Stimulated activated CD4-positive, alpha-beta T cell treated with anti-CD3 and anti-CD28 coated beads, Interleukin-12 subunit alpha, Interleukin-12 subunit beta, amount 100 ng/mL, for 4 hours (primary cell): ENCODE data around the gene MICAL3.
"Not testable (repeated sequence)": the region's sequence is repeated elsewhere in the genome, so short reads cannot be mapped to it uniquely, and the experiment has no call there.

Experiments
- DNase-seq: peaks from one replicate; pipeline ENCODE4 v3.0.0-alpha.2; 2020

MICAL3 gene

GRCh38 chr22:18058371-18059093 lies 34.2 kb upstream of the MICAL3 start:
- no peak for DNase-seq

GRCh38 chr22:18057568-18058209 lies 33.3 kb upstream of the MICAL3 start:
- no peak for DNase-seq

GRCh38 chr22:18056807-18057474 lies 32.6 kb upstream of the MICAL3 start:
- DNase-seq: no peak

GRCh38 chr22:18056161-18056666 lies 31.9 kb upstream of the MICAL3 start:
- no peak for DNase-seq

- no peak for DNase-seq
Measured at GRCh38 chr22:18055619-18056160, 31.3 kb upstream of the MICAL3 start.

GRCh38 chr22:18053216-18053946 lies 29.0 kb upstream of the MICAL3 start:
- not testable (repeated sequence) for DNase-seq

GRCh38 chr22:18051113-18051512 lies 26.8 kb upstream of the MICAL3 start:
- DNase-seq: not testable (repeated sequence)

GRCh38 chr22:18050065-18050464 lies 25.7 kb upstream of the MICAL3 start:
- no peak for DNase-seq

GRCh38 chr22:18048441-18048898 lies 24.1 kb upstream of the MICAL3 start:
- no peak for DNase-seq

GRCh38 chr22:18048041-18048440 lies 23.7 kb upstream of the MICAL3 start:
- DNase-seq: no peak

- no peak for DNase-seq
Measured at GRCh38 chr22:18045794-18046193, 21.4 kb upstream of the MICAL3 start.

- DNase-seq: no peak
Measured at GRCh38 chr22:18044548-18045271, 20.3 kb upstream of the MICAL3 start.

- DNase-seq: no peak
Measured at GRCh38 chr22:18042685-18043084, 18.3 kb upstream of the MICAL3 start.

GRCh38 chr22:18040898-18041297 lies 16.5 kb upstream of the MICAL3 start:
- DNase-seq: not testable (repeated sequence)

GRCh38 chr22:18035751-18036150 lies 11.4 kb upstream of the MICAL3 start:
- no peak for DNase-seq

GRCh38 chr22:18034076-18034475 lies 9.7 kb upstream of the MICAL3 start:
- DNase-seq: no peak

- no peak for DNase-seq
Measured at GRCh38 chr22:18033204-18033998, 9.0 kb upstream of the MICAL3 start.

GRCh38 chr22:18032455-18033101 lies 8.2 kb upstream of the MICAL3 start:
- no peak for DNase-seq

GRCh38 chr22:18031695-18032454 lies 7.5 kb upstream of the MICAL3 start:
- DNase-seq: no peak
